Breast epithelium (tissue), 4 donors: Measurements from ENCODE around the gene PCDHGB4. TPM values are rescaled to one million over a fixed set of nuclear protein-coding genes. Genes with fewer than 3 reads are reported as not detected.
"Not testable (repeated sequence)": the region's sequence is repeated elsewhere in the genome, so short reads cannot be mapped to it uniquely, and the experiment has no call there.

ENCODE experiments used
- DNase-seq, 2 donors: peaks; one replicate each; pipeline ENCODE4 v3.0.0-alpha.2; 2019; ENCODE audit warnings: low spot score in 2 of 2
- H3K27ac ChIP-seq, 2 donors: fragments of 200-600 bp; sonication (generic) in 1 of 2; one replicate each; pipeline ENCODE4 v1.5.1; 2016 to 2019; ENCODE audit warnings: mild to moderate bottlenecking in 1 of 2
- H3K27me3 ChIP-seq, 2 donors: fragments of 200-600 bp; sonication (generic) in 1 of 2; one replicate each; pipeline versions ENCODE4 v1.5.1 to v1.6.0; 2017 to 2019; ENCODE audit warnings: control low read depth in 1 of 2, mild to moderate bottlenecking in 1 of 2
- H3K36me3 ChIP-seq: fragments of 200-600 bp; one replicate; pipeline ENCODE4 v1.5.1; 2019
- H3K4me1 ChIP-seq, 2 donors: fragments of 200-600 bp; sonication (generic); one replicate each; pipeline ENCODE4 v1.5.1; 2016 to 2019; ENCODE audit warnings: control low read depth in 1 of 2
- H3K4me3 ChIP-seq, 3 donors: fragments of 200-600 bp; sonication (generic); 1 replicate in 2 of 3; 2 replicates in 1 of 3; pipeline ENCODE4 v1.5.1; 2016 to 2019; ENCODE audit warnings: mild to moderate bottlenecking in 3 of 3, moderate library complexity in 2 of 3
- H3K9me3 ChIP-seq, 2 donors: fragments of 200-600 bp; sonication (generic) in 1 of 2; one replicate each; pipeline ENCODE4 v1.5.1; 2016 to 2019; ENCODE audit warnings: control low read depth in 1 of 2
- POLR2A ChIP-seq: fragments of 450-650 bp; IDR thresholded peaks from one replicate; pipeline ENCODE4 v1.6.1; 2016; ENCODE audit warnings: antibody characterized with exemption, mild to moderate bottlenecking, moderate library complexity
- POLR2AphosphoS5 ChIP-seq, 3 donors: sonication (generic); formaldehyde crosslinking; IDR thresholded peaks; one replicate each; pipeline ENCODE4 v1.6.1; 2017; ENCODE audit warnings: antibody characterized with exemption in 3 of 3
- intact Hi-C: fragments of 100-400 bp; cut with DNase I; formaldehyde crosslinking; loops from one replicate; pipeline ENCODE4 v1.15.1; 2023; ENCODE audit warnings: low total_unique reads
- total RNA-seq, 3 donors: library from RNA; depleted of rRNA; stranded (reverse); fragments of >200 nt; gene quantifications; one replicate each; pipeline ENCODE4 v1.1.0, GENCODE V29; 2016
- TF ChIP-seq, protein P1 (sequence below), 3 donors: fragments of 450-650 bp; IDR thresholded peaks; one replicate each; pipeline ENCODE4 v1.5.1; 2016 to 2017; ENCODE audit warnings: antibody characterized with exemption in 3 of 3, mild to moderate bottlenecking in 3 of 3, moderate library complexity in 3 of 3

PCDHGB4 gene
- total RNA-seq, 3 donors from 2014 or later: 5.3 to 10.5 (median 8.9) TPM

DNA sequence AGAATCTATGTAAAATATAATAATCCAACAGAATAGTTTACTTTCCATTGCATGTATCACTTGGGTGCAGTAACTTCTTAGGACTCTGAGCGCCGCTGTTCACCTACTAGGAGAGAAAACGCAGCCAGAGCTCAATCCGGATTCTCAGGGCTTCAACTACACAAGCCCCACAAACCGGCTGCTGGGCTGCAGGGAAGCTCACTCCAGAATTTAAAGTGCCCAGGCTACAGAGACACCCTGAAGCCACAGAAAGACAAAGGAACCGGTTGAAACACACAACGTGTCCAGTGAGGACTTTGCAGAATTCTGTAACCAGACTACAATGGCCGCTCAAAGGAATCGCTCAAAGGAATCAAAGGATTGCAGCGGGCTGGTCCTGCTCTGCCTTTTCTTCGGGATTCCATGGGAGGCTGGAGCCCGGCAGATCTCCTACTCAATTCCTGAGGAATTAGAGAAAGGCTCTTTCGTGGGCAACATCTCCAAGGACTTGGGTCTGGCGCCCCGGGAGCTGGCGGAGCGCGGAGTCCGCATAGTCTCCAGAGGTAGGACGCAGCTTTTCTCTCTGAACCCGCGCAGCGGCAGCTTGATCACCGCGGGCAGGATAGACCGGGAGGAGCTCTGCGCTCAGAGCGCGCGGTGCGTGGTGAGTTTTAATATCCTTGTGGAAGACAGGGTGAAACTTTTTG lies 25.5 kb downstream of the PCDHGB4 start, which contains the start of gene PCDHGA10:
PCDHGA10 (plus strand) TSS at position 134 of the 686 bp plus-strand sequence; CDS start at position 323, 189 bp downstream.
- H3K4me3 ChIP-seq: peak within 1 kb of the TSS; percentile 29 to 59 (median 30)
- intact Hi-C loops: no loop called here
- no peaks in the 10 kb centered on the region for H3K4me1 ChIP-seq
- no peak for DNase-seq
- TF ChIP-seq POLR2A: no peak
- TF ChIP-seq, protein P1, sequence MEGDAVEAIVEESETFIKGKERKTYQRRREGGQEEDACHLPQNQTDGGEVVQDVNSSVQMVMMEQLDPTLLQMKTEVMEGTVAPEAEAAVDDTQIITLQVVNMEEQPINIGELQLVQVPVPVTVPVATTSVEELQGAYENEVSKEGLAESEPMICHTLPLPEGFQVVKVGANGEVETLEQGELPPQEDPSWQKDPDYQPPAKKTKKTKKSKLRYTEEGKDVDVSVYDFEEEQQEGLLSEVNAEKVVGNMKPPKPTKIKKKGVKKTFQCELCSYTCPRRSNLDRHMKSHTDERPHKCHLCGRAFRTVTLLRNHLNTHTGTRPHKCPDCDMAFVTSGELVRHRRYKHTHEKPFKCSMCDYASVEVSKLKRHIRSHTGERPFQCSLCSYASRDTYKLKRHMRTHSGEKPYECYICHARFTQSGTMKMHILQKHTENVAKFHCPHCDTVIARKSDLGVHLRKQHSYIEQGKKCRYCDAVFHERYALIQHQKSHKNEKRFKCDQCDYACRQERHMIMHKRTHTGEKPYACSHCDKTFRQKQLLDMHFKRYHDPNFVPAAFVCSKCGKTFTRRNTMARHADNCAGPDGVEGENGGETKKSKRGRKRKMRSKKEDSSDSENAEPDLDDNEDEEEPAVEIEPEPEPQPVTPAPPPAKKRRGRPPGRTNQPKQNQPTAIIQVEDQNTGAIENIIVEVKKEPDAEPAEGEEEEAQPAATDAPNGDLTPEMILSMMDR (IDR thresholded peaks at IDR 0.05): peak in 1 of 3 donors; percentile 19
- H3K9me3 ChIP-seq: peaks cover 73 to 99% of the 10 kb centered on the region in 2 donors
- H3K36me3 ChIP-seq: no peaks in the 10 kb centered on the region
- H3K27ac ChIP-seq: no peak within 1 kb of the TSS
- no peaks in the 10 kb centered on the region for H3K27me3 ChIP-seq

DNA sequence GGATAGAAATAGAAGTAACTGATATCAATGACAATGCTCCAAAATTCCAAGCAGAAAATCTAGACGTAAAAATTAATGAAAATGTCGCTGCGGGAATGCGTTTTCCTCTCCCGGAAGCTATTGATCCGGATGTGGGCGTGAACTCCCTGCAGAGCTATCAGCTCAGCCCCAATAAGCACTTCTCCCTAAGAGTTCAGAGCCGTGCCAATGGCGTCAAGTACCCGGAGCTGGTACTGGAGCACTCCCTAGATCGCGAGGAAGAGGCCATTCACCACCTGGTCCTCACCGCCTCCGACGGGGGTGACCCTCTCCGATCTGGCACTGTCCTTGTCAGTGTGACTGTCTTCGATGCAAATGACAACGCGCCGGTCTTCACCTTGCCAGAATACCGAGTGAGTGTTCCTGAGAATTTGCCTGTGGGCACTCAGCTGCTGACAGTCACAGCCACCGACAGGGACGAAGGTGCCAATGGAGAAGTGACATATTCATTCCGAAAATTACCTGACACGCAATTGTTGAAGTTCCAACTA lies 26.1 kb downstream of the PCDHGB4 start:
- intact Hi-C loops: no loop called here
- H3K4me3 ChIP-seq: peak overlapping the region; percentile 29 to 59 (median 30)

DNA sequence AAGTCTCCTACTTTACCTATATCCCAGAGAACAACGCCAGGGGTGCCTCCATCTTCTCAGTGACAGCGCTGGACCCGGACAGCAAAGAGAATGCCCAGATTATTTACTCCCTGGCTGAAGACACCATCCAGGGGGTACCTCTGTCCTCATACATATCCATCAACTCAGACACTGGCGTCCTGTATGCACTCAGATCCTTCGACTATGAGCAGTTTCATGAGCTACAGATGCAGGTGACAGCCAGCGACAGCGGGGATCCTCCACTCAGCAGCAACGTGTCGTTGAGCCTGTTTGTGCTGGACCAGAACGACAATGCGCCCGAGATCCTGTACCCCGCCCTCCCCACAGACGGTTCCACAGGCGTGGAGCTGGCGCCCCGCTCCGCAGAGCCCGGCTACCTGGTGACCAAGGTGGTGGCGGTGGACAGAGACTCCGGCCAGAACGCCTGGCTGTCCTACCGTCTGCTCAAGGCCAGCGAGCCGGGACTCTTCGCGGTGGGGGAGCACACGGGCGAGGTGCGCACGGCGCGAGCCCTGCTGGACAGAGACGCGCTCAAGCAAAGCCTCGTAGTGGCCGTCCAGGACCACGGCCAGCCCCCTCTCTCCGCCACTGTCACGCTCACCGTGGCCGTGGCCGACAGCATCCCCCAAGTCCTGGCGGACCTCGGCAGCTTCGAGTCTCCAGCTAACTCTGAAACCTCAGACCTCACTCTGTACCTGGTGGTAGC lies 27.2 kb downstream of the PCDHGB4 start:
- intact Hi-C loops, H3K27me3 ChIP-seq, H3K27ac ChIP-seq, H3K4me1 ChIP-seq, H3K36me3 ChIP-seq, DNase-seq: not testable (repeated sequence)
- Histone ChIP-seq H3K4me3 (peak overlapping the region in 1 of 3 donors; percentile 31), H3K9me3 (peaks cover 73 to 99% of the 10 kb centered on the region in 2 donors)

More for the DNA sequence above, 26.1 kb downstream of the PCDHGB4 start:
- DNase-seq: no peak
- peaks cover 73 to 99% of the 10 kb centered on the region in 2 donors for H3K9me3 ChIP-seq
- H3K4me1 ChIP-seq: no peaks in the 10 kb centered on the region
- TF ChIP-seq POLR2AphosphoS5 (IDR thresholded peaks at IDR 0.05) (no peak), POLR2A (no peak)
- TF ChIP-seq, protein P1 (IDR thresholded peaks at IDR 0.05): no peak
- no peaks in the 10 kb centered on the region for H3K27me3 ChIP-seq
- H3K36me3 ChIP-seq: no peaks in the 10 kb centered on the region
- H3K27ac ChIP-seq: no peak overlapping the region

DNA sequence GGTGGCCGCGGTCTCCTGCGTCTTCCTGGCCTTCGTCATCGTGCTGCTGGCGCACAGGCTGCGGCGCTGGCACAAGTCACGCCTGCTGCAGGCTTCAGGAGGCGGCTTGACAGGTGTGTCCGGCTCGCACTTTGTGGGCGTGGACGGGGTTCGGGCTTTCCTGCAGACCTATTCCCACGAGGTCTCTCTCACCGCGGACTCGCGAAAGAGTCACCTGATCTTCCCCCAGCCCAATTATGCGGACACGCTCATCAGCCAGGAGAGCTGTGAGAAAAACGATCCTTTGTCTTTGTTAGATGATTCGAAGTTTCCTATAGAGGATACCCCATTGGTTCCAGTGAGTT lies 27.7 kb downstream of the PCDHGB4 start:
- H3K27ac ChIP-seq, DNase-seq, H3K4me1 ChIP-seq, H3K27me3 ChIP-seq, intact Hi-C loops, H3K36me3 ChIP-seq: not testable (repeated sequence)
- peak overlapping the region in 1 of 3 donors; percentile 12 for H3K4me3 ChIP-seq
- peaks cover 72 to 99% of the 10 kb centered on the region in 2 donors for H3K9me3 ChIP-seq

DNA sequence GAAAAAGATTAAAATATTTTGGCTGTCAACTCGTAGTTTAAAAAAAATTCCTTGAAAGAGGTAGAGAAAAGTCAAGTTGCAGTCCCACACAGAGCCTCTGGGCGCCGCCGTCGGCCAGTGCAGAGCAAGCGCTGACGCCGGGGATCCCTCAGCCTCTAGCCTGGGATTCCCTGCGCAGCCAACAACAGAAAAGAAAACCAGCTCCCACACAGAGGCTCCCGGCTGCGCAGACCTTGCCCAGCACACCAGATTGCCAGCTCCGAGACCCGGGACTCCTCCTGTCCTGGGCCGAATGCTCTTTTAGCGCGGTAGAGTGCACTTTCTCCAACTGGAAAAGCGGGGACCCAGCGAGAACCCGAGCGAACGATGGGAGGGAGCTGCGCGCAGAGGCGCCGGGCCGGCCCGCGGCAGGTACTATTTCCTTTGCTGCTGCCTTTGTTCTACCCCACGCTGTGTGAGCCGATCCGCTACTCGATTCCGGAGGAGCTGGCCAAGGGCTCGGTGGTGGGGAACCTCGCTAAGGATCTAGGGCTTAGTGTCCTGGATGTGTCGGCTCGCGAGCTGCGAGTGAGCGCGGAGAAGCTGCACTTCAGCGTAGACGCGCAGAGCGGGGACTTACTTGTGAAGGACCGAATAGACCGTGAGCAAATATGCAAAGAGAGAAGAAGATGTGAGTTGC lies 30.1 kb downstream of the PCDHGB4 start, which contains the start of gene PCDHGB7:
PCDHGB7 (plus strand) TSS at position 184 of the 679 bp plus-strand sequence; CDS start at position 367, 183 bp downstream.
- DNase-seq: peak in 1 of 2 donors; percentile 48
- Histone ChIP-seq H3K4me3 (peak within 1 kb of the TSS; percentile 39 to 63 (median 40)), H3K27ac (peak within 1 kb of the TSS in 1 of 2 donors; percentile 57), H3K9me3 (peaks cover 78 to 99% of the 10 kb centered on the region in 2 donors)
- H3K4me1 ChIP-seq, H3K36me3 ChIP-seq, H3K27me3 ChIP-seq: not testable (repeated sequence)
- intact Hi-C loops: loop anchor here (1.0 kb wide), 1 partner anchor 8 kb away; no protein-coding TSS in a partner anchor
- TF ChIP-seq, protein P1 (IDR thresholded peaks at IDR 0.05): peak; percentile 37 to 64 (median 37)
